GM23338 (cell line): ENCODE measurements around the gene ALOX15. TPM values are rescaled to one million over a fixed set of nuclear protein-coding genes. Genes with fewer than 3 reads are reported as not detected.

Experiments
- ATAC-seq: fragments of 200-7000 bp; cut with Tn5 transposase; 3 replicates; pipeline ENCODE4 v1.9.1; 2020
- DNase-seq: peaks from one replicate; pipeline ENCODE4 v3.0.0-alpha.2; 2015; ENCODE audit warnings: low spot score
- H2AFZ ChIP-seq: fragments of 200-600 bp; sonication (generic); 2 replicates; pipeline ENCODE4 v1.8.0; 2016; ENCODE audit warnings: antibody characterized with exemption, mild to moderate bottlenecking, moderate library complexity
- H3F3A ChIP-seq: fragments of 200-600 bp; sonication (generic); replicated peaks from 2 replicates; pipeline ENCODE4 v1.8.0; 2017; ENCODE audit warnings: antibody characterized with exemption, mixed run types, low read depth
- H3K27ac ChIP-seq: fragments of 200-600 bp; sonication (generic); 2 replicates; pipeline ENCODE4 v1.6.1; 2016; ENCODE audit warnings: low read depth
- H3K27me3 ChIP-seq: fragments of 200-600 bp; sonication (generic); 2 replicates; pipeline ENCODE4 v1.8.0; 2016; ENCODE audit warnings: mild to moderate bottlenecking, mixed run types, moderate library complexity; ENCODE audit not compliant: insufficient read depth
- H3K36me3 ChIP-seq: fragments of 200-600 bp; sonication (generic); 2 replicates; pipeline ENCODE4 v1.8.0; 2016; ENCODE audit warnings: mild to moderate bottlenecking; ENCODE audit not compliant: insufficient read depth
- H3K4me1 ChIP-seq: fragments of 200-600 bp; sonication (generic); 2 replicates; pipeline ENCODE4 v1.8.0; 2016; ENCODE audit warnings: mild to moderate bottlenecking, moderate library complexity; ENCODE audit not compliant: insufficient read depth
- H3K4me2 ChIP-seq: fragments of 200-600 bp; sonication (generic); 2 replicates; pipeline ENCODE4 v1.7.1; 2017; ENCODE audit warnings: mixed run types
- H3K4me3 ChIP-seq: fragments of 200-600 bp; sonication (generic); 2 replicates; pipeline ENCODE4 v1.6.1; 2016; ENCODE audit warnings: mixed run types
- H3K79me2 ChIP-seq: fragments of 200-600 bp; sonication (generic); replicated peaks from 2 replicates; pipeline ENCODE4 v1.8.0; 2017; ENCODE audit warnings: mild to moderate bottlenecking; ENCODE audit not compliant: insufficient read depth
- H3K9me2 ChIP-seq: fragments of 200-600 bp; sonication (generic); 2 replicates; pipeline ENCODE4 v1.8.0; 2017; ENCODE audit not compliant: insufficient read depth
- H4K20me1 ChIP-seq: fragments of 200-600 bp; sonication (generic); replicated peaks from 2 replicates; pipeline ENCODE4 v1.8.0; 2017; ENCODE audit warnings: mild to moderate bottlenecking; ENCODE audit not compliant: insufficient read depth
- H3K27ac Mint-ChIP-seq: 2 replicates; pipeline ENCODE4 v1.8.0; 2020; ENCODE audit warnings: inconsistent platforms, mild to moderate bottlenecking, moderate library complexity, mixed read lengths
- H3K27me3 Mint-ChIP-seq: 3 replicates; pipeline ENCODE4 v1.8.0; 2022; ENCODE audit warnings: low read depth, mild to moderate bottlenecking, moderate library complexity, mixed read lengths, inconsistent platforms; ENCODE audit not compliant: insufficient read depth, poor library complexity
- H3K36me3 Mint-ChIP-seq: 3 replicates; pipeline ENCODE4 v1.8.0; 2021; ENCODE audit warnings: low read depth, mild to moderate bottlenecking, inconsistent platforms, moderate library complexity, mixed read lengths
- H3K4me1 Mint-ChIP-seq: 3 replicates; pipeline ENCODE4 v1.8.0; 2020; ENCODE audit warnings: mild to moderate bottlenecking, inconsistent platforms, mixed read lengths
- H3K4me3 Mint-ChIP-seq: 3 replicates; pipeline ENCODE4 v1.8.0; 2021; ENCODE audit warnings: moderate library complexity, mild to moderate bottlenecking, inconsistent platforms, mixed read lengths
- H3K9me3 Mint-ChIP-seq: 3 replicates; pipeline ENCODE4 v1.8.0; 2020; ENCODE audit warnings: moderate library complexity, mild to moderate bottlenecking, inconsistent platforms, mixed read lengths
- CREB1 ChIP-seq: fragments of 250-450 bp; sonication (Bioruptor Pico); IDR thresholded peaks from 2 replicates; pipeline ENCODE4 v1.5.0; 2020; ENCODE audit warnings: low read depth, mild to moderate bottlenecking, moderate library complexity
- CTCF ChIP-seq, 2 experiments: fragments of 200-600 bp in 1 of 2; sonication (generic) in 1 of 2; conservative IDR thresholded peaks; 2 replicates each; pipeline versions ENCODE4 v1.5.1 to v1.6.1; 2016 to 2017; ENCODE audit warnings: antibody characterized with exemption in 2 of 2, low read depth in 2 of 2, mild to moderate bottlenecking in 2 of 2, moderate library complexity in 1 of 2
- ETS1 ChIP-seq: IDR thresholded peaks from 2 replicates; pipeline ENCODE4 v1.6.1; 2016; ENCODE audit warnings: antibody characterized with exemption
- EZH2 ChIP-seq: fragments of 200-600 bp; sonication (generic); IDR thresholded peaks from one replicate; pipeline ENCODE4 v1.8.0; 2017; ENCODE audit warnings: antibody characterized with exemption, mild to moderate bottlenecking, low read depth; ENCODE audit not compliant: unreplicated experiment
- EZH2phosphoT487 ChIP-seq: fragments of 200-600 bp; sonication (generic); IDR thresholded peaks from one replicate; pipeline ENCODE4 v1.8.1; 2018; ENCODE audit warnings: antibody characterized with exemption; ENCODE audit not compliant: unreplicated experiment
- NANOG ChIP-seq: IDR thresholded peaks from 2 replicates; pipeline ENCODE4 v1.6.1; 2016; ENCODE audit warnings: antibody characterized with exemption, borderline replicate concordance
- POLR2AphosphoS5 ChIP-seq: IDR thresholded peaks from 2 replicates; pipeline ENCODE4 v1.6.1; 2016; ENCODE audit warnings: antibody characterized with exemption, low read depth
- REST ChIP-seq: IDR thresholded peaks from one replicate; pipeline ENCODE4 v1.6.1; 2018; ENCODE audit warnings: antibody characterized with exemption; ENCODE audit not compliant: unreplicated experiment
- STAT1 ChIP-seq: IDR thresholded peaks from one replicate; pipeline ENCODE4 v1.6.1; 2016; ENCODE audit warnings: antibody characterized with exemption; ENCODE audit not compliant: unreplicated experiment
- ZNF114 ChIP-seq: fragments of 250-450 bp; sonication (Bioruptor Pico); IDR thresholded peaks from 2 replicates; pipeline ENCODE4 v1.5.0; 2020; ENCODE audit warnings: mild to moderate bottlenecking, moderate library complexity
- ZNF331 ChIP-seq: fragments of 250-450 bp; sonication (Bioruptor Pico); IDR thresholded peaks from 2 replicates; pipeline ENCODE4 v1.5.0; 2020; ENCODE audit warnings: low read depth, mild to moderate bottlenecking, moderate library complexity
- ZNF462 ChIP-seq: fragments of 250-450 bp; sonication (Bioruptor Pico); IDR thresholded peaks from 2 replicates; pipeline ENCODE4 v1.5.0; 2020; ENCODE audit warnings: mild to moderate bottlenecking, moderate library complexity
- polyA plus RNA-seq: library from polyadenylated mRNA; unstranded; fragments of >200 nt; fragmentation: Nextera tagmentation; extraction: Ambion mirVana; gene quantifications from 2 replicates; pipeline ENCODE4 v1.2.1, GENCODE V29; 2016
- total RNA-seq: library from RNA; depleted of rRNA; stranded (reverse); fragments of >200 nt; shearing (Covaris generic); gene quantifications from 2 replicates; pipeline ENCODE4 v1.2.3, GENCODE V29; 2014

ALOX15 gene
- total and polyA plus RNA-seq, 2 experiments from 2014 or later: 1.2 to 1.4 TPM

- TF ChIP-seq EZH2phosphoT487 (no peak), EZH2 (no peak), CTCF (conservative IDR thresholded peaks at IDR 0.05; ENCODE audit: low read depth in 2 of 2) (no peak), STAT1 (no peak), ZNF331 (CRISPR knock-in tag) (no peak), NANOG (no peak), CREB1 (CRISPR knock-in tag) (no peak), ZNF462 (no peak), POLR2AphosphoS5 (no peak), ZNF114 (CRISPR knock-in tag) (no peak), ETS1 (no peak), REST (no peak)
- ATAC-seq: no peak
- no peak overlapping the region for H3K27ac Mint-ChIP-seq
Measured at GRCh38 chr17:4636474-4637100, 4.9 kb downstream of the ALOX15 start.

More at GRCh38 chr17:4636474-4637100, 4.9 kb downstream of the ALOX15 start:
- Mint-ChIP-seq H3K9me3 (no peaks in the 10 kb centered on the region; the same call in 2 of the 3 replicates), H3K36me3 (no peaks in the 10 kb centered on the region), H3K4me3 (peak overlapping the region; percentile 18; the same call in 1 of the 3 replicates), H3K4me1 (peaks cover 50% of the 10 kb centered on the region), H3K27me3 (peaks cover 57% of the 10 kb centered on the region)
- Histone ChIP-seq H3K27ac (no peak overlapping the region), H3K9me2 (no peaks in the 10 kb centered on the region), H3K4me2 (peak overlapping the region; percentile 64; the same call in 1 of the 2 replicates), H3K27me3 (peaks cover 50% of the 10 kb centered on the region), H3K4me3 (no peak overlapping the region), H4K20me1 (no peaks in the 10 kb centered on the region), H2AFZ (no peak overlapping the region), H3K4me1 (peaks cover 21% of the 10 kb centered on the region), H3K79me2 (no peaks in the 10 kb centered on the region), H3F3A (peaks cover 3% of the 10 kb centered on the region; the same call in 1 of the 2 replicates), H3K36me3 (no peaks in the 10 kb centered on the region)
- no peak for DNase-seq
